ENCODE measurements around the gene ANO7.
A peak's percentile ranks its signal among the peaks of the same experiment; 100 is the strongest.

Gene ANO7

DNA sequence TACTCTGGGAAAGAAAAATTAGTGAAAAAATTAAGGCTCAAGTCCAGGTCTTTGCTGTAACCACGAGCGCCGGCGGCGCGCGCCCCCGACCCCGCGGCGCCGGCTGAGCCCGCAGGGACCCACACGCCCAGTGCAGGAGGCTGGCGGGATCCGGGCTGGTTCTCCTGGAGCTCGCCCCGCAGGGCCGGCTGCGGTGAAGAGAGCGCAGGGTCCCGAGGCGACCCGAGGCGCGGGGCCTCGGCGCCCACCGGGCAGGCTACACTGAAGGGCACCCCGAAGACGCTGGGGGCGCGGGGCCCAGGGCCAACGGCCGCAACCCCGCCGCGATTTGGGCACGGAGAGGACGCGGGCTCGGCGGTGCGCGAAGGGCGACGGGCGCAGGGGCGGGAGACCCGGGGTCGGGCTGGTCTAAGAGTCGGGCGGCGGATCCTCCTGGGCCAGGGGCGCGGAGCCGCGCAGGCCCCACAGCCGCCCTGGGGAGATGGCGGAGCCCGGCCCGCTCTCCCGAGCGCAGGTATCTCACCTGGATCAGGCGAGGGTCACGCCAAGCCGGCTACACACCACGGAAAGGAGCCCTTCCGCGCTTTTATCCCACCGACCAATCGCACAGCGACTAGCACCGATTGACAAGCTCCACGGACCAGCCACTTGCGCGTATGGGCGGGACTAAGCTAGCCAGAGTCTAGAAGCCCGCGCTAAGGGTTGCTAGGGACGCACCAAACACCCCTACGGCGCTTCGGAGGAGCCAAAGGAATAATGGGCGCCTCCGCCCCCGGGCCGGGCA, 39.4 kb upstream of the ANO7 start, which contains the start of gene PASK:
TSS of gene PASK (minus strand) at position 582 of the 784 bp plus-strand sequence. CDS start 6,440 bp downstream, outside the sequence.
- Histone ChIP-seq H3K4me2 (ENCODE audit: low read length) (peak within 1 kb of the TSS; percentile 93), H3K9me2 (ENCODE audit: low read depth, low read length) (no peaks in the 10 kb centered on the region), H3K9ac (ENCODE audit: low read length) (peak within 1 kb of the TSS; percentile 88), H3K9me3 (ENCODE audit: low read length) (no peaks in the 10 kb centered on the region), H2AFZ (ENCODE audit: low read length) (no peak within 1 kb of the TSS), H3K27ac (ENCODE audit: low read depth, low read length, poor library complexity, severe bottlenecking) (peak within 1 kb of the TSS; percentile 6), H3K79me2 (ENCODE audit: insufficient read depth, low read length) (peaks cover 29% of the 10 kb centered on the region), H3K4me3 (ENCODE audit: low read depth, low read length, poor library complexity, severe bottlenecking) (peak within 1 kb of the TSS; percentile 89), H3K27me3 (ENCODE audit: insufficient read depth, low read length) (no peaks in the 10 kb centered on the region), H3F3A (ENCODE audit: insufficient read depth, low read length) (no peaks in the 10 kb centered on the region), H3K4me1 (ENCODE audit: insufficient read depth, low read length, severe bottlenecking) (peaks cover 41% of the 10 kb centered on the region), H3K36me3 (ENCODE audit: insufficient read depth, low read length) (peaks cover 11% of the 10 kb centered on the region), H4K20me1 (ENCODE audit: insufficient read depth, low read length) (no peaks in the 10 kb centered on the region)
- TF ChIP-seq EZH2 (IDR thresholded peaks at IDR 0.05; ENCODE audit: borderline replicate concordance, low read length) = no peak
- TF ChIP-seq, protein P1, sequence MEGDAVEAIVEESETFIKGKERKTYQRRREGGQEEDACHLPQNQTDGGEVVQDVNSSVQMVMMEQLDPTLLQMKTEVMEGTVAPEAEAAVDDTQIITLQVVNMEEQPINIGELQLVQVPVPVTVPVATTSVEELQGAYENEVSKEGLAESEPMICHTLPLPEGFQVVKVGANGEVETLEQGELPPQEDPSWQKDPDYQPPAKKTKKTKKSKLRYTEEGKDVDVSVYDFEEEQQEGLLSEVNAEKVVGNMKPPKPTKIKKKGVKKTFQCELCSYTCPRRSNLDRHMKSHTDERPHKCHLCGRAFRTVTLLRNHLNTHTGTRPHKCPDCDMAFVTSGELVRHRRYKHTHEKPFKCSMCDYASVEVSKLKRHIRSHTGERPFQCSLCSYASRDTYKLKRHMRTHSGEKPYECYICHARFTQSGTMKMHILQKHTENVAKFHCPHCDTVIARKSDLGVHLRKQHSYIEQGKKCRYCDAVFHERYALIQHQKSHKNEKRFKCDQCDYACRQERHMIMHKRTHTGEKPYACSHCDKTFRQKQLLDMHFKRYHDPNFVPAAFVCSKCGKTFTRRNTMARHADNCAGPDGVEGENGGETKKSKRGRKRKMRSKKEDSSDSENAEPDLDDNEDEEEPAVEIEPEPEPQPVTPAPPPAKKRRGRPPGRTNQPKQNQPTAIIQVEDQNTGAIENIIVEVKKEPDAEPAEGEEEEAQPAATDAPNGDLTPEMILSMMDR (IDR thresholded peaks at IDR 0.05; ENCODE audit: low read length) = no peak

DNA sequence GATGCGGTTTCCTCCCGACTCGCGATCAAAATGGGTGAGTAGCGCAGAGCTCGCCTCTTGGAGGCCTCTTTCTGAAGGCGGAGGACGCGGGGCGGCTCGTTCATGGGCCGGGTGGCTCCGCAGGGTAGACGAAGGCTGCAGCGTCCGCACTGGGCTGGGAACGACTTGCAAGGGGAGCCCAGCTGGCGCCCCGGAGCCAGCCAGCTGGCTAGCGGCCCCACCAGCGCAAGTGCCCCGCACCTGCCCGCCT, 38.9 kb upstream of the ANO7 start:
- no peaks in the 10 kb centered on the region for H3K9me3 ChIP-seq (ENCODE audit: low read length)
- no peaks in the 10 kb centered on the region for H3K9me2 ChIP-seq (ENCODE audit: low read depth, low read length)
- no peaks in the 10 kb centered on the region for H3K27me3 ChIP-seq (ENCODE audit: insufficient read depth, low read length)
- no peak overlapping the region for H2AFZ ChIP-seq (ENCODE audit: low read length)
- peak overlapping the region; percentile 93 for H3K4me2 ChIP-seq (ENCODE audit: low read length)
- peaks cover 10% of the 10 kb centered on the region for H3K36me3 ChIP-seq (ENCODE audit: insufficient read depth, low read length)
- no peaks in the 10 kb centered on the region for H4K20me1 ChIP-seq (ENCODE audit: insufficient read depth, low read length)
- peak overlapping the region; percentile 61 for H3K9ac ChIP-seq (ENCODE audit: low read length)
- peaks cover 41% of the 10 kb centered on the region for H3K4me1 ChIP-seq (ENCODE audit: insufficient read depth, low read length, severe bottlenecking)
- peak overlapping the region; percentile 6 for H3K27ac ChIP-seq (ENCODE audit: low read depth, low read length, poor library complexity, severe bottlenecking)
- H3K4me3 ChIP-seq (ENCODE audit: low read depth, low read length, poor library complexity, severe bottlenecking) = peak overlapping the region; percentile 89
- no peak for TF ChIP-seq EZH2 (IDR thresholded peaks at IDR 0.05; ENCODE audit: borderline replicate concordance, low read length)
- TF ChIP-seq, protein P1 (IDR thresholded peaks at IDR 0.05; ENCODE audit: low read length) = no peak
- no peaks in the 10 kb centered on the region for H3F3A ChIP-seq (ENCODE audit: insufficient read depth, low read length)
- peaks cover 29% of the 10 kb centered on the region for H3K79me2 ChIP-seq (ENCODE audit: insufficient read depth, low read length)

DNA sequence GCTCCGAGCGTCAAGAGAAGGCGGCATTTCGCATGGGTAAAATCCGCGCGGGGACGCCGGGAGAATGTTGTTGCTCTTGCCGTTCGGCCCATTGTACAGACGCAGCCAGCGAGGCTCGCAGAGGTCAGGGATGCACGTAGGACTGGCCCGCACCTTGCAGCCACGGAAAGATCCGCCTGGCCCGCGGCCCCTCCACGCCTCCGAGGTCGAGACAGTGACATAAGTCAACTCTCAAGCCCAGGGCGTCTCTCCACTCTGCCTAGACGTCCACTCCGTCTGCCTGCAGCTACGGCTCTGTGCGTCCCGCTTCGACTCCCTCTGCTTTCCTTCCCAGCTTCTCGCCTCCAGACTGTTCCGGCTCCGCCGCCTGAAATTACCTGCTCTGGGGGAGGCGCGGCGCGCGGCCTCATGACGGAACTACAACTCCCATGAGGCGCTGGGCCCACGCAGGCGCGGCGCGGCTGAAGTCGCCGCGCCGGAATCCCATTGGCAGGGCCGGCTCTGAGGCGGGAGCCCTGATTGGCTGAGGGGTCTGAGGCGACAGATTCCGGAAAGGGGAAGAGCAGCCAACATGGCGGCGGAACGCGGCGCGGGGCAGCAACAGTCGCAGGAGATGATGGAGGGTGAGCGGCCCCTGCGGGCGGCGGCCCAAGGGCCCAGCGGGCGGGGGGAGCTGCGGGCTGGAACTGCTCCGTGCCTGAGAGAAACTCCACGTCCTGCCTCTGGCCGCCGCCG, 38.4 kb upstream of the ANO7 start, which contains the start of gene PPP1R7:
TSS of gene PPP1R7 (plus strand) at position 543 of the 735 bp plus-strand sequence. CDS start at position 572, 29 bp downstream.
- Histone ChIP-seq H2AFZ (ENCODE audit: low read length) (no peak within 1 kb of the TSS), H3K9me3 (ENCODE audit: low read length) (no peaks in the 10 kb centered on the region), H3K4me2 (ENCODE audit: low read length) (peak within 1 kb of the TSS; percentile 93), H3K4me3 (ENCODE audit: low read depth, low read length, poor library complexity, severe bottlenecking) (peak within 1 kb of the TSS; percentile 89), H3K27ac (ENCODE audit: low read depth, low read length, poor library complexity, severe bottlenecking) (peak within 1 kb of the TSS; percentile 6), H3K4me1 (ENCODE audit: insufficient read depth, low read length, severe bottlenecking) (peaks cover 41% of the 10 kb centered on the region), H3K9me2 (ENCODE audit: low read depth, low read length) (no peaks in the 10 kb centered on the region), H3K27me3 (ENCODE audit: insufficient read depth, low read length) (no peaks in the 10 kb centered on the region), H4K20me1 (ENCODE audit: insufficient read depth, low read length) (no peaks in the 10 kb centered on the region), H3K79me2 (ENCODE audit: insufficient read depth, low read length) (peaks cover 29% of the 10 kb centered on the region), H3K9ac (ENCODE audit: low read length) (peak within 1 kb of the TSS; percentile 88), H3F3A (ENCODE audit: insufficient read depth, low read length) (no peaks in the 10 kb centered on the region), H3K36me3 (ENCODE audit: insufficient read depth, low read length) (peaks cover 15% of the 10 kb centered on the region)
- TF ChIP-seq, protein P1 (IDR thresholded peaks at IDR 0.05; ENCODE audit: low read length) = peak; percentile 17; the same call in 1 of the 2 replicates
- no peak for TF ChIP-seq EZH2 (IDR thresholded peaks at IDR 0.05; ENCODE audit: borderline replicate concordance, low read length)
